T-helper 1 cell treated with Interleukin-12 subunit alpha and Interleukin-12 subunit beta and Interleukin-4 antibody, amounts not matched to agents 30 ng/mL and 1 ng/mL, for 36 hours (primary cell): Measurements from ENCODE around the gene HSDL1. TPM values are rescaled to one million over a fixed set of nuclear protein-coding genes. Genes with fewer than 3 reads are reported as not detected.

Experiments used
- intact Hi-C: fragments of 100-400 bp; cut with micrococcal nuclease; formaldehyde crosslinking; loops from one replicate; pipeline ENCODE4 v1.15.1; 2024
- total RNA-seq: library from RNA; stranded (reverse); gene quantifications from 2 replicates; pipeline ENCODE4 v1.2.3, GENCODE V29; 2022

The HSDL1 gene
- total RNA-seq, 1 donor from 2014 or later, result 9.8 TPM

DNA sequence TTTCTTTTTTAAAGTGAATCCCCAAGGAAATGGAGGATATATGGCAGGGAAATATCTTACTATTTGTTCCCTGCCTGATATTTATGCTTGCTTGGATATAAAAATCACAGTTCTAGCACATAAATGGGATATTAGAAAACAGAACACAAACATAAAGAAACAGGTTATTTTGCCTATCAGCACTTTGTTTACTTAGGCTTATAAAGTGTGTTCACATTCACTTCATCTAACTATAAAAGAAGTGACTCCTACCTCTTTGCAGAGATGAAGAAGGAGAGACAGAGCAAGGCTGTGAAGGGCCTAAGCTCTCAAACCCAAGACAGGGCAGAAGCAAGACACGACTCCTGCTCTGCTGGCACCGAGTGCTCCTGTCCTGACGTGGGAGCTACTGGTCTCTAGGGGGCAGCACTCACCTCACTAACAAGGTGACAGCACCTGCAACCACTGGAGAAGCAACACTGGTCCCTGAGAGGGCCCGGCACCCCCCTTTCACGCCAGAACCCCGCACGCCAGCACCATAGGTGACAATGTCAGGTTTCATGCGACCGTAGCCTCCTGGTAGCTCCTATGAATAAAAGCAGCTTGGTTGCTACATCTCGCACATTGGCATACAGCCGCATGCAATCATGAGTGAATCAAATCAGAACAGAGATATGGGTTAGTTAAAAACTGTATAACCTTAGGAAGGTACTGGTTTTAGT is 60.3 kb downstream of the HSDL1 start:
- intact Hi-C loops, result loop anchor here (1.0 kb wide), 4 partner anchors 15 to 103 kb away; partner anchors contain the start of genes MBTPS1 and TAF1C

DNA sequence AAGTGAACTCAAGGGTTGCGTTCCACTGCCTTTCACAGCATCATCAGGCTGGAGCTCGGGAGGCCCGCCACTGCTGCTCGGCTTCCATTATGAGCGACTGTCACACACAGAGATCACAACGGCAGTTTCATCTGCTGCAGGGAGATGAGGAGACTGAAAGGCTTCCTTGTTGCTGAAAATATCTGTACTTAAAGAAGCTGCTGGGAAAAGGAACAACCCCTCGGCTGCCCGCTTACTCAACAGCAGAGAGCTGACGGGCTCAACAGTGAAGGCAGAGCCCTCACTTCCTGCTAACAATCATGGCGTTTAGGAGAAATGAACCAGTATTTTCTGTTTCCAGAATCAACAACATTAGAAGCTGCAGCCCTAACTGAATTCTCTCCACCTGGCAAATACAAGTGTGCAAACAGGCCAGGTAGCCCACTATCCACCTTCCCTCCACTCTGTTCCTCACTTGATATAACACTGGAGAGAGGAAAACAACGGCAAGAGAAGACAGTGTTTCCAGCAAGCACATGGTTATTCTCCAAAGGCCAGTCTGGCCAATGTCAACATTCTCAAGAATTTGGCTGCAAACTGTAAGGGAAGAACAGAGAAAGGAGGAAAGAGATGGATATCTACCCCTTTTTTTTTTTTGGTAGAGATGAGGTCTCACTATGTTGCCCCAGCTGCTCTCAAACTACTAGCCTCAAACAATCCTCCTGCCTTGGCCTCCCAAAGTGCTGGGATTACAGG is 62.0 kb downstream of the HSDL1 start:
- intact Hi-C loops, result no loop called here

DNA sequence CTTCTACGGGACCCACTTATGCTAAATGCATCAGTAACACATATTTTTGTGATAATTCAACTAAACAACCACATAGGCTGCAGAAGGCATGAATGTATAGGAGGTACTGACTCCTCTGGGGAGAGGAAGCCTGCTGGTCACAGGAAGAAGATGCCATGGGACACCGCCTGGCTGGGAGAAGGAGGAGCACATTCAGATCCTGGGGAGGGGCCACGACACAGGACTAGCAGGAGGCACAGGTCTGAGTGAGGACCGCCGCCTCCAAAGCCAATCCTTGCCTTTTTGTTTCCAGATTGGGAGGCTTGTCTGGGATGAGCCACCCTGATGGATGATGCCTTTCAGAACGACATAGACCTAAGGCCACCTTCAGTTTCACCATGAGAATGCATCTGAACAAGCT is 62.9 kb downstream of the HSDL1 start:
- intact Hi-C loops, result no loop called here

DNA sequence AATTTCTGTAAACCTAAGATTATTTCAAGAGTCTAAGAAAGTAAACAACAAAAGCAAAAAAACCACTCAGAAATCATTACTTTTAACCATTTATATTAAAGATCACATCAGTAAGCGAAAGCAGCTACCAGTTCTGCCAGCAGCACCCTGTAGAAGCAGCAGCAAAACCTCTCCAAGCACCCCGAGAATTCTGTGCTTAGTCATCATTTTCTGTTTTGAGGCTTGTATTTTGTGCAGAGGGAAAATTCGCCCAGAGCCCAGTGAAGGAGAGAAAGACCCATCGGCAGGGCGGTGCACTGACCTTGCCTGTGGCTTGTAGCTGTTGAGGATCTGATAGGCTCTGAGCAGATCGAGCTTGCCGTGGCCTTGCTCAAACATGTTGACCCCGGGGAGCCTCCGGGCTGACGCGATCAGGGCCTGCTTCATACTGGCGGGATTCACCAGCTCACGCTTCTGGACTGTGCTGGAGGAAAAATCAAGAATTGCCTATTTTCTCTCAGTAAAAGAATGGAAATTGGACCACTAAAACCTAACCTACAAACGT is 63.5 kb downstream of the HSDL1 start:
- intact Hi-C loops, result no loop called here

DNA sequence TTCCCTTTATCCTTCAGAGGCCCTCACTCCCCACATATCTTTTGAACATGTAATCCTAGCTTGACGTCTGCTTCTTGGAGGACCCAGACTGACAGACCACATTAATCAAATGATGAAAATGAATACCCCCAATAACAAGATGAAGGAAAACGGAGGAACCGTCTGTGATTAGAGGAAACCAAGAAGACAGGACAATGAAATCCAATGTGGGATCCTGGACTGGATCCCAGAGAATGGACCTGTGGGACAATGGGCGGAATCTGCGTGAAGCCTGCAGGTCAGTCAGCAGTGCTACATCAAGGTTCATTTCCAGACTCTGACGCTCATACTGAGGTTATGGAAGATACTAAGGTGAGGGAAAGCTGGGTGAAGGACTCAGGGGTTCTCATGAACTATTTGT is 64.2 kb downstream of the HSDL1 start:
- intact Hi-C loops, result no loop called here

DNA sequence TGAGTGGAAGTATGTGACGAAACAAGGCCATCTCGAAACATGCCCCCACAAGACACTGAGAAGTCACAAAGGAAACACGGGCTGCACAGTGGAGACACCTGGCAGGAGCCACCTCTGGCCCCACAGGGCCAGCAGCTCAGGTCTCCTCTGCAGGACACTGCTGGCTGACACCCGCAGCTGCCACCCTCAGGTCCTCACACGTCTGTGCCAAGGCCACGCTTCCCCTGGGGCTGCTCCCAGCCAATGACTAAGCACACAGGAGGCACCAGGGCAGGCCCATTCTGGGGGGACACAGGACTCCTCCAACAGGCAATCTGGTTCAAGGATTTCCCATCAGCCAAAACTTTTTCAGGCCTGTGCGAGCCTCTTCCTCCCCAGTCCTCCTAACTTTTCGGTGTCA is 64.6 kb downstream of the HSDL1 start:
- intact Hi-C loops, result no loop called here

DNA sequence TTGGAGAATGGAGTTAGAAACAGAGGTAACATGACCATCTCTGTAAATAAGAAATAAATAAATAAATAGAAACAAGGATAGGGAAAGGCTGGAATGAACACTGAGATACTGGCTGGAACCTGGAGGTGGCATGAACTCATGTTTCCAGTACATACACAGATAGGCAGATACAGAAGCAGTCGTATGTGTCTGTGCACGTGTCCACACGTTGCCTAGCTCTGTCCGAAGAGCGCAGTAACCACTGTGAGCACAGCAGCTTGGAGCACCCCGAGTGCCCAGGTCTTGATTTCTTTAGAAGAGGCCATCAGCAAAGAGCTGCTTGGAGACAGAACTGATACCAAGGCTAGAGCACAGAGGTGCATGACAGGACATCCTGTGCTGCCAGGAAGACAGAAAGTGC is 65.3 kb downstream of the HSDL1 start:
- intact Hi-C loops, result no loop called here

DNA sequence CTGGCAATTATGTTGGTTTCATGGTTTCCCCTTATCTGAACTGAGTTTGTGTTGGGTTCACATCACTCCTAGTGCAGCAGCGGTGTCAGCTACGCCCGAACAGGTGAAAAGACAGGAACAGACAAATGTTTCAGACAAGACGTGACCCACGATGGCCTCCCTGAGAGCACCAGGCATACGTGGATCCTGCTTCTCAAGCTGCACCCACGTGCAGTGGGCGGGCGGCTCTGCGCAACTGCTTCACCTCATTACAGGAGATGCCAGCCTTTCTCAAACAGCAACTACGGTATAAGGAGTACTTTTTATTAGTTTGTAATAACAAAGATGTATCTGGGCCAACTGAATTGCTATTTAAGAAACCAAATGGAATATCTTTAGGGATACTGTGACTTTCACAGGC is 69.6 kb downstream of the HSDL1 start:
- intact Hi-C loops, result no loop called here

DNA sequence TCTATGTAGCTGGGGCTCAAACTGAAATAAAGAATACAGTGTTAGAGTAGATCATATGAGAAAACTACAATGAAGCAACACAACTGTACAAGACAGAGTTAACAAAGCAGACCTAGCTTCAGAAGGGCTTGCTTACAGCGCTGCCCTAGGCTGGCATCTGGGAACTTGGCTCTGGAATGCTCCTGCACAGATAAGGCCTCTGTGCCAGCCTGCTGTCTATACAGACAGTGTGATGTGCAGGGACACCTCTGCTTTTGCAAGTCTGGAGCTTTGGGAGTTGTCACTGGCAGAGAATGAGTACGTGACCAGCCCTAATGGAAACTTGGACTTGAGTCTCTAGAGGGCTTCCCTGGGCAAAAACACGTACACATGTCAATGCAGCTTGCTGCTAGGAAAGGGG is 70.3 kb downstream of the HSDL1 start:
- intact Hi-C loops, result no loop called here

Other genes starting within 250 kb of the HSDL1 start
- 5.6 and 6.2 TPM in 2 replicates for gene MLYCD, start 246.1 kb downstream of the HSDL1 start, total RNA-seq
- gene OSGIN1, start 191.9 kb downstream of the HSDL1 start, total RNA-seq, result 0.24 and 0.51 TPM in 2 replicates
- gene NECAB2, start 176.9 kb downstream of the HSDL1 start, total RNA-seq, result not detected in 2 replicates
- gene SLC38A8, start 102.4 kb downstream of the HSDL1 start, total RNA-seq, result not detected in 2 replicates
- gene MBTPS1, start 28.2 kb downstream of the HSDL1 start, total RNA-seq, result 58.2 and 65.7 TPM in 2 replicates
- not detected in 2 replicates for gene DNAAF1, start 131 bp upstream of the HSDL1 start, total RNA-seq
- 57.4 and 62.5 TPM in 2 replicates for gene TAF1C, start 41.9 kb upstream of the HSDL1 start, total RNA-seq
- gene ADAD2, start 46.0 kb upstream of the HSDL1 start, total RNA-seq, result not detected in 2 replicates
- gene KCNG4, start 94.8 kb upstream of the HSDL1 start, total RNA-seq, result not detected in 2 replicates
- gene WFDC1, start 149.7 kb upstream of the HSDL1 start, total RNA-seq, result not detected in 2 replicates
- gene ATP2C2, start 223.4 kb upstream of the HSDL1 start, total RNA-seq, result not detected in 2 replicates